GM18907 (cell line): ENCODE measurements around the gene RASD2.

Experiments
- ATAC-seq: cut with Tn5 transposase; IDR thresholded peaks from one replicate; pipeline ENCODE4 v1.9.1; 2021; ENCODE audit warnings: mild to moderate bottlenecking, moderate library complexity; ENCODE audit not compliant: unreplicated experiment

RASD2 gene

GRCh38 chr22:35600476-35600875 lies 59.8 kb downstream of the RASD2 start:
- ATAC-seq: no peak

- no peak for ATAC-seq
Measured at GRCh38 chr22:35601013-35601580, 60.5 kb downstream of the RASD2 start.

GRCh38 chr22:35601743-35602615 lies 61.3 kb downstream of the RASD2 start:
- ATAC-seq: no peak
